T47D (cell line): ENCODE data around the gene CASS4.

Source experiments
- DNase-seq, 2 experiments: peaks; one replicate each; pipeline versions ENCODE4 v3.0.0 to v3.0.0-alpha.2; 2011 to 2012; ENCODE audit warnings: low read depth in 1 of 2, low spot score in 1 of 2
- JUND ChIP-seq: IDR thresholded peaks from 2 replicates; pipeline ENCODE4 v1.6.1; 2012; ENCODE audit warnings: low read depth
- in situ Hi-C: cut with HindIII; loops from 2 replicates; pipeline ENCODE4 v1.10.0; 2016; ENCODE audit warnings: low sequenced_read_pairs, low pct_unique_long_range_greater_than_20kb

Gene CASS4

GRCh38 chr20:56411759-56412472, at the start of gene CASS4:
CASS4 (plus strand) TSS chr20:56412260; CDS start chr20:56412459, 199 bp downstream.
- no peak for DNase-seq
- TF ChIP-seq JUND = no peak
- in situ Hi-C loops = no loop called here

GRCh38 chr20:56362833-56363413, 49.1 kb upstream of the CASS4 start:
- no peak for DNase-seq
- TF ChIP-seq JUND = no peak
- in situ Hi-C loops = no loop called here

GRCh38 chr20:56363491-56363890, 48.6 kb upstream of the CASS4 start:
- TF ChIP-seq JUND = no peak
- no peak for DNase-seq
- in situ Hi-C loops = no loop called here

- in situ Hi-C loops = no loop called here
- TF ChIP-seq JUND = no peak
- no peak for DNase-seq
Observed at GRCh38 chr20:56368351-56369134, 43.5 kb upstream of the CASS4 start.

GRCh38 chr20:56369179-56369578, 42.9 kb upstream of the CASS4 start:
- in situ Hi-C loops = no loop called here
- TF ChIP-seq JUND = no peak

GRCh38 chr20:56371977-56372376, 40.1 kb upstream of the CASS4 start:
- no peak for TF ChIP-seq JUND
- no peak for DNase-seq
- in situ Hi-C loops = no loop called here

More at GRCh38 chr20:56369179-56369578, 42.9 kb upstream of the CASS4 start:
- no peak for DNase-seq

- no peak for DNase-seq
- in situ Hi-C loops = no loop called here
- no peak for TF ChIP-seq JUND
Observed at GRCh38 chr20:56372850-56373249, 39.2 kb upstream of the CASS4 start.

- in situ Hi-C loops = no loop called here
Observed at GRCh38 chr20:56373942-56374341, 38.1 kb upstream of the CASS4 start.

GRCh38 chr20:56376331-56376730, 35.7 kb upstream of the CASS4 start:
- in situ Hi-C loops = no loop called here
- DNase-seq = no peak
- no peak for TF ChIP-seq JUND

More at GRCh38 chr20:56373942-56374341, 38.1 kb upstream of the CASS4 start:
- peak in 1 of 2 experiments; percentile 32 for DNase-seq
- no peak for TF ChIP-seq JUND

GRCh38 chr20:56378386-56378785, 33.7 kb upstream of the CASS4 start:
- TF ChIP-seq JUND = no peak

GRCh38 chr20:56380375-56380774, 31.7 kb upstream of the CASS4 start:
- no peak for TF ChIP-seq JUND

More at GRCh38 chr20:56378386-56378785, 33.7 kb upstream of the CASS4 start:
- in situ Hi-C loops = no loop called here
- no peak for DNase-seq

GRCh38 chr20:56381501-56381900, 30.6 kb upstream of the CASS4 start:
- in situ Hi-C loops = no loop called here
- TF ChIP-seq JUND = no peak
- DNase-seq = no peak

More at GRCh38 chr20:56380375-56380774, 31.7 kb upstream of the CASS4 start:
- in situ Hi-C loops = no loop called here
- DNase-seq = no peak

- DNase-seq = no peak
- in situ Hi-C loops = no loop called here
- no peak for TF ChIP-seq JUND
Observed at GRCh38 chr20:56382696-56383095, 29.4 kb upstream of the CASS4 start.
